Mesodermal cell (in vitro differentiated cells): ENCODE measurements around the gene NAV2.
"Not testable (repeated sequence)": the region's sequence is repeated elsewhere in the genome, so short reads cannot be mapped to it uniquely, and the experiment has no call there.

Experiments
- H3K27ac ChIP-seq: 2 replicates; pipeline ENCODE4 v1.7.0; 2013; ENCODE audit warnings: mild to moderate bottlenecking, low read depth, low read length, moderate library complexity; ENCODE audit not compliant: severe bottlenecking
- H3K36me3 ChIP-seq: 2 replicates; pipeline ENCODE4 v1.7.1; 2013; ENCODE audit warnings: mild to moderate bottlenecking, low read length, moderate library complexity; ENCODE audit not compliant: control insufficient read depth, insufficient read depth
- H3K4me1 ChIP-seq: one replicate; pipeline ENCODE4 v1.7.1; 2013; ENCODE audit warnings: mild to moderate bottlenecking, low read length; ENCODE audit not compliant: insufficient read depth, control insufficient read depth, poor library complexity, severe bottlenecking
- H3K4me3 ChIP-seq: 2 replicates; pipeline ENCODE4 v1.7.0; 2013; ENCODE audit warnings: low read length, control low read depth, mild to moderate bottlenecking; ENCODE audit not compliant: insufficient read depth, poor library complexity, severe bottlenecking; ENCODE audit errors: extremely low read depth
- H3K9me3 ChIP-seq: 2 replicates; pipeline ENCODE4 v1.7.1; 2013; ENCODE audit warnings: mild to moderate bottlenecking, low read length, moderate library complexity; ENCODE audit not compliant: control insufficient read depth
- WGBS, 2 experiments: methylation state at CpG; one replicate each; pipeline ENCODE4 v1.1.5; 2013; ENCODE audit warnings: missing lambda C conversion rate in 2 of 2; ENCODE audit not compliant: insufficient coverage in 2 of 2; 5-methylcytosine and 5-hydroxymethylcytosine counted together

The NAV2 gene

GRCh38 chr11:19924311-19924710 is 211.7 kb downstream of the NAV2 start:
- H3K36me3 ChIP-seq = no peaks in the 10 kb centered on the region
- no peaks in the 10 kb centered on the region for H3K9me3 ChIP-seq
- WGBS, 2 experiments = 100% methylated on average over 1 of the region's 1 CpG; no CpG with 5 or more reads in 1 of the 2 experiments
- H3K27ac ChIP-seq = no peak overlapping the region
- H3K4me1 ChIP-seq = peaks cover 7% of the 10 kb centered on the region
- H3K4me3 ChIP-seq = no peak overlapping the region

GRCh38 chr11:19924716-19925115 is 212.1 kb downstream of the NAV2 start:
- H3K9me3 ChIP-seq = no peaks in the 10 kb centered on the region
- H3K4me1 ChIP-seq = peaks cover 12% of the 10 kb centered on the region
- no peak overlapping the region for H3K27ac ChIP-seq
- 50% methylated on average over 1 of the region's 1 CpG; no CpG with 5 or more reads in 1 of the 2 experiments for WGBS, 2 experiments
- H3K4me3 ChIP-seq = no peak overlapping the region
- no peaks in the 10 kb centered on the region for H3K36me3 ChIP-seq

- not testable (repeated sequence) for H3K36me3 ChIP-seq, H3K4me3 ChIP-seq, H3K27ac ChIP-seq, H3K9me3 ChIP-seq
- peaks cover 21% of the 10 kb centered on the region for H3K4me1 ChIP-seq
- WGBS, 2 experiments = 100% methylated on average over 1 of the region's 2 CpGs; no CpG with 5 or more reads in 1 of the 2 experiments
Observed at GRCh38 chr11:19927403-19927802, 214.8 kb downstream of the NAV2 start.

- Histone ChIP-seq H3K9me3 (no peaks in the 10 kb centered on the region), H3K27ac (peak overlapping the region; percentile 82), H3K4me1 (peaks cover 14% of the 10 kb centered on the region), H3K36me3 (no peaks in the 10 kb centered on the region), H3K4me3 (no peak overlapping the region)
- WGBS, 2 experiments = 100% methylated on average over 1 of the region's 2 CpGs
Observed at GRCh38 chr11:19929147-19929546, 216.5 kb downstream of the NAV2 start.

- Histone ChIP-seq H3K36me3 (no peaks in the 10 kb centered on the region), H3K9me3 (no peaks in the 10 kb centered on the region), H3K4me1 (peaks cover 18% of the 10 kb centered on the region), H3K27ac (peak overlapping the region; percentile 82), H3K4me3 (no peak overlapping the region)
- 71 to 80% methylated on average over 1 of the region's 2 CpGs for WGBS, 2 experiments
Observed at GRCh38 chr11:19929655-19930054, 217.0 kb downstream of the NAV2 start.

- H3K4me1 ChIP-seq = peaks cover 25% of the 10 kb centered on the region
- WGBS, 2 experiments = 77 to 87% methylated on average over 5 to 10 of the region's 14 CpGs
- H3K4me3 ChIP-seq = no peak overlapping the region
- no peaks in the 10 kb centered on the region for H3K36me3 ChIP-seq
- peak overlapping the region; percentile 57 for H3K27ac ChIP-seq
- no peaks in the 10 kb centered on the region for H3K9me3 ChIP-seq
Observed at GRCh38 chr11:19931141-19931770, 218.6 kb downstream of the NAV2 start.

GRCh38 chr11:19931771-19932369 is 219.2 kb downstream of the NAV2 start:
- H3K9me3 ChIP-seq = no peaks in the 10 kb centered on the region
- 78 to 83% methylated on average over 5 to 6 of the region's 7 CpGs for WGBS, 2 experiments
- H3K4me1 ChIP-seq = peaks cover 25% of the 10 kb centered on the region
- no peaks in the 10 kb centered on the region for H3K36me3 ChIP-seq
- H3K4me3 ChIP-seq = no peak overlapping the region
- H3K27ac ChIP-seq = peak overlapping the region; percentile 57

- no peaks in the 10 kb centered on the region for H3K9me3 ChIP-seq
- peaks cover 25% of the 10 kb centered on the region for H3K4me1 ChIP-seq
- no peak overlapping the region for H3K27ac ChIP-seq
- H3K4me3 ChIP-seq = no peak overlapping the region
- H3K36me3 ChIP-seq = no peaks in the 10 kb centered on the region
- 97 to 98% methylated on average over 18 to 19 of the region's 20 CpGs for WGBS, 2 experiments
Observed at GRCh38 chr11:19933132-19933735, 220.6 kb downstream of the NAV2 start.

- H3K36me3 ChIP-seq = no peaks in the 10 kb centered on the region
- 88 to 96% methylated on average over 5 to 9 of the region's 12 CpGs for WGBS, 2 experiments
- H3K4me1 ChIP-seq = peaks cover 25% of the 10 kb centered on the region
- H3K27ac ChIP-seq = no peak overlapping the region
- H3K4me3 ChIP-seq = no peak overlapping the region
- no peaks in the 10 kb centered on the region for H3K9me3 ChIP-seq
Observed at GRCh38 chr11:19933801-19934488, 221.3 kb downstream of the NAV2 start.

GRCh38 chr11:19934828-19935259 is 222.2 kb downstream of the NAV2 start:
- H3K27ac ChIP-seq = peak overlapping the region; percentile 11
- WGBS, 2 experiments = 79 to 90% methylated on average over 2 to 3 of the region's 3 CpGs
- H3K36me3 ChIP-seq = no peaks in the 10 kb centered on the region
- H3K4me3 ChIP-seq = no peak overlapping the region
- H3K9me3 ChIP-seq = no peaks in the 10 kb centered on the region
- H3K4me1 ChIP-seq = peaks cover 19% of the 10 kb centered on the region
